NT2/D1 (cell line): ENCODE data around the gene EDIL3.

Experiments used
- DNase-seq: peaks from one replicate; pipeline ENCODE4 v3.0.0-alpha.2; 2011; ENCODE audit warnings: low read depth, low spot score
- H3K27me3 ChIP-seq: 2 replicates; pipeline ENCODE4 v1.6.0; 2011; ENCODE audit warnings: mild to moderate bottlenecking; ENCODE audit not compliant: insufficient read length, insufficient read depth
- H3K36me3 ChIP-seq: 2 replicates; pipeline ENCODE4 v1.6.1; 2011; ENCODE audit warnings: mild to moderate bottlenecking, low read length, mixed read lengths; ENCODE audit not compliant: insufficient read depth, insufficient read length
- H3K4me1 ChIP-seq: 2 replicates; pipeline ENCODE4 v1.5.1; 2011; ENCODE audit not compliant: insufficient read depth, insufficient read length
- H3K4me3 ChIP-seq: 2 replicates; pipeline ENCODE4 v1.5.1; 2011; ENCODE audit warnings: low read depth; ENCODE audit not compliant: insufficient read length
- H3K9ac ChIP-seq: 2 replicates; pipeline ENCODE4 v1.6.0; 2011; ENCODE audit warnings: low read depth; ENCODE audit not compliant: insufficient read length
- H3K9me3 ChIP-seq: 2 replicates; pipeline ENCODE4 v1.5.1; 2011; ENCODE audit warnings: mild to moderate bottlenecking, low read length; ENCODE audit not compliant: insufficient read depth
- SUZ12 ChIP-seq: IDR thresholded peaks from 2 replicates; pipeline ENCODE4 v1.6.1; 2011; ENCODE audit not compliant: insufficient read length, insufficient read depth; ENCODE audit errors: extremely low read depth
- YY1 ChIP-seq: IDR thresholded peaks from 2 replicates; pipeline ENCODE4 v1.6.1; 2011; ENCODE audit not compliant: insufficient read length, insufficient read depth
- ZNF274 ChIP-seq: IDR thresholded peaks from 2 replicates; pipeline ENCODE4 v1.6.1; 2011; ENCODE audit warnings: mild to moderate bottlenecking, low read depth, low read length

EDIL3 gene

DNA sequence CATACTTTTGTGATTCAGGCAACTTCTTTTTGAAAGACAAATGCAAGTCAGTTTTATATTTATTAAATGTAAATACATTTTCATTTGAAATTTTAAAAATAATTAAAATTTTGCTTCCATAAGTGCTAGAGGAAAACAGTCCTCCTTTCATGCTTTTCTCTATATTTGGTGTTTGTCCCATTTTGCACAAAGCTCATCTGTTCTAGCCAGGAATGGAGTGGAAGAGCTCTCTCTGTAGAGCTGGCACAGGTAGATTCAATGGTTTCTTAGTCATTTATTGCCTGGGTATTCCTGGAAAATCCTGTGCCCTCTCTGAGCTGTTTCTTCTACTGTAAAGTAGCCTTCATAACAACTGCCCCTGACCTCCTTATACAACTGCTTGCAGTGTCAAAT is 396.4 kb downstream of the EDIL3 start:
- H3K4me3 ChIP-seq = no peak overlapping the region
- no peak for TF ChIP-seq SUZ12
- TF ChIP-seq ZNF274 = no peak
- no peak for TF ChIP-seq YY1
- no peak for DNase-seq
- H3K9ac ChIP-seq = no peak overlapping the region
- no peaks in the 10 kb centered on the region for H3K9me3 ChIP-seq
- no peaks in the 10 kb centered on the region for H3K27me3 ChIP-seq
- H3K36me3 ChIP-seq = no peaks in the 10 kb centered on the region
- H3K4me1 ChIP-seq = no peaks in the 10 kb centered on the region

DNA sequence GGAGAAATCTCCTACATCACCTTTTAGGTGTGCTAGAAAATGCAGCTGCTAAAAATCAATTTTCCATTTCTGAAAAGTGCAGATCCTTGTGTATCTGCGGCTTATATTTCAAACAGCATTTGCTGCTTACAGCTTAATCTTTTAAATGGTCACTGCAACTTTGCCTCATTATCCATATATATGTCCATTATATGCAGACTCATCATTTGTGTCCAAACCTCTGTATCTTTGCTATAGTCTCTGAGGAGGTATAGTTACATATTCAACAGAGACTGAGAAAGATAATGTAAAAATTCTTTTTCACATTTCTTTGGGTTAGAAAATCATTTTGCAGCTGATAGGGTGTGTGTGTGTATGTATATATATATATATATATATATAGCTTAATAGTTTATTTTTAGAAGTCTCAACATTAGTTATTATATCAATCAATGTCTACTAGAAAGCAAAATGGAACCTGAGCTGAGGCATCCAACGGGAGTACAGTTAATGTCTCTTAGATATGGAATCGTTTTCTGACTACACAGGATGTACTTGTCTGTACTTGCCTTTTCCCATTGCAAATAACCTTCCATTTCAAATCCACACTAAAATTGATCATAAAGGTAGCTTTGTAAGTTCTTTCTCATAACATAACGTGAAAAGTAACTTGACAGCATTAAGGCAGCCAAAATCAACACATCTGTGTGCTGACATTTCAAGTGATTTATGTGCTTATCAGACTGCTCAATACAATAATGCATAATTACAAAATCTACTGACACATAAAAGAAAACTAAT is 397.0 kb downstream of the EDIL3 start:
- H3K4me3 ChIP-seq = no peak overlapping the region

DNA sequence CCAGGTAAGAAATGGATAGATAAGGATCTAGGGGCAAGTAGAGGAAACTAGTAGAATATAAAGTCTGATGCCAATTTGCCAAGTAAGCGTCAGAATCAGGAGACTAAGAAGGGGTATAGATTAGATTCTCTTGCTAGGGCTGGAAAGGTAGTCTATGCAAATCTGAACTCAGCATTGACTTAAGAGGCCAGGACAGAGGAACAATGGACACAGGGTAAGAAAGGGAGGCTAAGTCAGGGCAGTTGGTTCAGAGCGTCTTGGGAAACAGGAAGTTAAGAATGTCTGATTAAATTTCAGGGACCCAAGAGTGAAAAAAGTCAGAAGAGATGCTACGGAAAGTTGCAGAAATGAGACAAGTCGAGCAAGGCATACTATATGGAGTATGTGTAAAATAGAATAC is 400.8 kb downstream of the EDIL3 start:
- H3K36me3 ChIP-seq = no peaks in the 10 kb centered on the region
- no peak overlapping the region for H3K9ac ChIP-seq
- H3K27me3 ChIP-seq = no peaks in the 10 kb centered on the region
- H3K4me3 ChIP-seq = no peak overlapping the region
- no peaks in the 10 kb centered on the region for H3K4me1 ChIP-seq
- TF ChIP-seq SUZ12 (no peak), ZNF274 (no peak), YY1 (no peak)
- no peaks in the 10 kb centered on the region for H3K9me3 ChIP-seq
- no peak for DNase-seq

More for the DNA sequence above, 397.0 kb downstream of the EDIL3 start:
- Histone ChIP-seq H3K9me3 (no peaks in the 10 kb centered on the region), H3K9ac (no peak overlapping the region), H3K4me1 (no peaks in the 10 kb centered on the region), H3K36me3 (no peaks in the 10 kb centered on the region), H3K27me3 (no peaks in the 10 kb centered on the region)
- no peak for TF ChIP-seq YY1
- no peak for TF ChIP-seq SUZ12
- no peak for TF ChIP-seq ZNF274
- no peak for DNase-seq

DNA sequence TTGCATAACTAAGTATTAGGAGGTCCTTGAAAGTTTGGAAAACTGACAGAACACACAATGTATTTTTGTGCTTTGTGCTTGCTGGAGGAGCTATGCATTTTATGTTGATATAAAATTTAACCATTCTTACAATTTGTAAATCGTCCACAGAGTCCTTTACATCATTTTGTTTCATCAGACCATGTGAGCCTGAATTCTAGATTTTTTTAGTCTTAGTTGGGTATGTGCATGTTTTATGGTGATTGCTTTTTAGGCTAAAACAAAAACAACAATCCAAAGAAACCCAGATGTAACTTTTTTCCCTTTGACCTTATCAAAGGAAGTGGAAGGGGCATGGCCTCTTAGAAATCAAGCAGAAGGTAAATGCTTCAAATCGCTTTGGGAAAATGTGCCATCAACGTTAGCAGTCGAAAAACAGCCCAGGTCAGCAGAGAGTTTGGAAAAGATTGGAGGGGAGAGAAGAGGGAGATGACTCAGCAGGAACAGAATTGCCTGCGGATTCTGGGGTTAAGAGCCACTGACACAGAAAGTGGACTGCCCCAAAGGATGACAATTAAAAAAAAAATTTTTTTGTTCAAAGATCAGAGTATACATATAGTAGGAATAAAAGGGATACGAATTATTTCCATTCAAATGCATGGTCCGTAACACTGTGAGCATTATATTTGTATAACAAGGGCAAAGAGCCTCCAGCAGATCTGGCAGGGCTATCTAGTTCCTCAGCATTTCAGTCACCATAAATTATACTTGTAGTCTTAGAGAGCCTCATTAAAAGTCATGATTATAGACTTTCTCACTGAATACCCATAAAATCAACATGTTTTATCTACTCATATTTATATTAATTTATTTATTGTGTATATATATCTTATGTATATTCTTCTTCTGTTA is 410.5 kb downstream of the EDIL3 start:
- H3K4me3 ChIP-seq = no peak overlapping the region
- no peak for TF ChIP-seq ZNF274
- TF ChIP-seq YY1 = no peak
- no peak for TF ChIP-seq SUZ12
- no peak for DNase-seq
- H3K9ac ChIP-seq = no peak overlapping the region
- H3K9me3 ChIP-seq = no peaks in the 10 kb centered on the region
- H3K36me3 ChIP-seq = no peaks in the 10 kb centered on the region
- no peaks in the 10 kb centered on the region for H3K4me1 ChIP-seq
- no peaks in the 10 kb centered on the region for H3K27me3 ChIP-seq

DNA sequence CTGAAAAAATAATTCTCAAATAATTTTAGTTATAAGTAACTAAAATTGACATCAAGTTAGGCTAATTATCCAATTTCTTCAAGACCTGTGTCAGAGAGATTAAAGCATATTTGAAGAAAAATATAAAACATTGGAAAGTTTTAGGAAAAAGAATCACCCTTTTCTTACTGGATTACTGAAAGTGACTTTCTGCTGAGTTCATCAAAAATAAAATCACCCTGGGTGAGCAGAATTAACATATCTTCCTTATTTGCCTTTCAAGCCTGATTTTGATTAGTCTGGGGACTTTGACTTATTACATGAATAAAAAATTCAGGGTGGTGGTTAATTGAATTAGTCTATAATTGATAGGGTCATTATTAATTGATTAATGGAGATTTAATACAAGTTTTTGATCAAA is 411.8 kb downstream of the EDIL3 start:
- Histone ChIP-seq H3K9me3 (no peaks in the 10 kb centered on the region), H3K9ac (no peak overlapping the region), H3K4me3 (no peak overlapping the region), H3K4me1 (no peaks in the 10 kb centered on the region), H3K36me3 (no peaks in the 10 kb centered on the region), H3K27me3 (no peaks in the 10 kb centered on the region)
- TF ChIP-seq SUZ12 (no peak), ZNF274 (no peak), YY1 (no peak)
- no peak for DNase-seq

DNA sequence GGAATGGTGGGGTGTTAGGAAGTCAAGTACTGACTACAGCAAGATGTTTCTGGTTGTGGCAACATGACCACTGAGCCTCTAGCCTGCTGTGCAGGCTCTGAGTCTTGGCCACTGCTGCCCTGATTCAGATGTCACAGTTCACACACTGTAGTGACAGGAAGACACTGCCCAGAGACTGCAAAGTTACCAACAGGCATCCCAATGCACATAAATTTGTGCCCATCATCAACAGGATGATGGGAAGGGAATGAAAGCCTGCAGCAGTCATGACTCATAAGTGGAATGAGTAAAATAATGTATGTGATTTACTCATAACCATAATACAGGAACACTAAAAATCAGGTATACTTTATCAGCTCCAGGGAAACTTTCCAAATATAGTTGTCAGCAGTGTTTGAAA is 412.4 kb downstream of the EDIL3 start:
- H3K9me3 ChIP-seq = no peaks in the 10 kb centered on the region
- no peak overlapping the region for H3K9ac ChIP-seq
- no peak for TF ChIP-seq SUZ12
- TF ChIP-seq YY1 = no peak
- no peak for TF ChIP-seq ZNF274
- H3K4me3 ChIP-seq = no peak overlapping the region
- H3K27me3 ChIP-seq = no peaks in the 10 kb centered on the region
- H3K36me3 ChIP-seq = no peaks in the 10 kb centered on the region
- DNase-seq = no peak
- no peaks in the 10 kb centered on the region for H3K4me1 ChIP-seq

DNA sequence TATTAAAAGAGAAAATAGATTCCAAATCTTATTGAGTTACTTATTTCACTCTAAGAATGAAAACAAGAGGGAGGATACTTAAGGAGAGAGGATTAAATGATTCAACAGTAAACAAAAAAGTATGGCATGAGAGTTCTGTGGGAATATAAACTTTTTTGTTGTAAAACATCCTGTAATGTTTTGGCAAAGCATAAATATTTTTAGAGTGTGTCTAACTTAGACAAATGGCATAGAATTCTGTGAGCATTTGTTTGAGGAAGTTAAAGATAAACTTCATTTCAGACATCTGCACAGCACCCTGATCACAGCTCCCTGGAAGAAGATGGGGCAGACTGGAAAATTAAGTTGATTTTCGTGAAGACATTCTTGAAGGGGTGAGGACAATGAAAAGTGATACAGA is 417.3 kb downstream of the EDIL3 start:
- TF ChIP-seq ZNF274 = no peak
- no peak for TF ChIP-seq SUZ12
- TF ChIP-seq YY1 = no peak
- no peaks in the 10 kb centered on the region for H3K36me3 ChIP-seq
- H3K9me3 ChIP-seq = no peaks in the 10 kb centered on the region
- no peak for DNase-seq
- no peaks in the 10 kb centered on the region for H3K4me1 ChIP-seq
- H3K27me3 ChIP-seq = no peaks in the 10 kb centered on the region
- H3K4me3 ChIP-seq = no peak overlapping the region
- H3K9ac ChIP-seq = no peak overlapping the region
